B cell (primary cell): ENCODE results near the gene OPN1SW. TPM values are rescaled to one million over a fixed set of nuclear protein-coding genes. Genes with fewer than 3 reads are reported as not detected.

Experiments used
- ATAC-seq: fragments of 200-7000 bp; cut with Tn5 transposase; one replicate; pipeline ENCODE4 v1.10.0; 2021; ENCODE audit warnings: low read depth, mild to moderate bottlenecking, moderate number of reproducible peaks, moderate library complexity
- CTCF ChIA-PET: fragments of 350-600 bp; sonication (Branson Sonifier 250); formaldehyde crosslinking; loops from one replicate; lab custom pipeline; 2021; ENCODE audit warnings: antibody characterized with exemption, inconsistent platforms; lab: Charles Lee
- POLR2A ChIA-PET: fragments of 350-600 bp; sonication (Branson Sonifier 250); formaldehyde crosslinking; loops from one replicate; lab custom pipeline; 2021; ENCODE audit warnings: antibody characterized with exemption; lab: Charles Lee
- DNase-seq: peaks from one replicate; pipeline ENCODE4 v3.0.0; 2013
- H2AFZ ChIP-seq: 2 replicates; pipeline ENCODE4 v1.6.1; 2012; ENCODE audit warnings: mild to moderate bottlenecking, low read depth, low read length; ENCODE audit not compliant: insufficient read depth, poor library complexity, severe bottlenecking
- H3K27ac ChIP-seq, 2 donors: 1 replicate in 1 of 2; 2 replicates in 1 of 2; pipeline ENCODE4 v1.5.1; 2012 to 2013; ENCODE audit warnings: low read length in 2 of 2, mild to moderate bottlenecking in 2 of 2, moderate library complexity in 1 of 2
- H3K27me3 ChIP-seq, 4 experiments: fragments of 200-600 bp in 1 of 4; sonication (generic) in 1 of 4; replicated peaks in 1 of 4; 1 replicate in 2 of 4; 2 replicates in 2 of 4; pipeline versions ENCODE4 v1.6.1 to v1.7.0; 2013 to 2016; ENCODE audit warnings: low read length in 3 of 4, mild to moderate bottlenecking in 2 of 4, mixed read lengths in 1 of 4, moderate library complexity in 1 of 4; ENCODE audit not compliant: insufficient read depth in 4 of 4, control insufficient read depth in 3 of 4; ENCODE audit errors: control extremely low read depth in 1 of 4
- H3K36me3 ChIP-seq, 2 experiments: replicated peaks in 1 of 2; 1 replicate in 1 of 2; 2 replicates in 1 of 2; pipeline versions ENCODE4 v1.6.1 to v1.7.1; 2013; ENCODE audit warnings: low read length in 1 of 2; ENCODE audit not compliant: insufficient read depth in 2 of 2, control insufficient read depth in 1 of 2; ENCODE audit errors: control extremely low read depth in 1 of 2, extremely low read depth in 1 of 2
- H3K4me1 ChIP-seq, 2 donors: fragments of 200-600 bp in 1 of 2; sonication (generic) in 1 of 2; 1 replicate in 1 of 2; 2 replicates in 1 of 2; pipeline versions ENCODE4 v1.5.1 to v1.6.1; 2013 to 2017; ENCODE audit warnings: low read length in 2 of 2; ENCODE audit not compliant: control insufficient read depth in 2 of 2, insufficient read depth in 2 of 2
- H3K4me2 ChIP-seq: replicated peaks from 2 replicates; pipeline ENCODE3; 2012; ENCODE audit warnings: mild to moderate bottlenecking, low read depth, low read length; ENCODE audit not compliant: poor library complexity, severe bottlenecking
- H3K4me3 ChIP-seq, 5 experiments: fragments of 200-600 bp in 1 of 5; sonication (generic) in 1 of 5; 1 replicate in 3 of 5; 2 replicates in 2 of 5; pipeline versions ENCODE4 v1.5.1 to v1.7.0; 2011 to 2016; ENCODE audit warnings: low read length in 4 of 5, mild to moderate bottlenecking in 4 of 5, low read depth in 2 of 5, control low read depth in 1 of 5, moderate library complexity in 1 of 5; ENCODE audit not compliant: insufficient read depth in 1 of 5; ENCODE audit errors: control extremely low read depth in 1 of 5, extremely low read depth in 1 of 5
- H3K79me2 ChIP-seq: fragments of 200-600 bp; sonication (generic); one replicate; pipeline ENCODE4 v1.6.0; 2016; ENCODE audit warnings: low read length; ENCODE audit not compliant: control insufficient read depth, insufficient read depth
- H3K9ac ChIP-seq: fragments of 200-600 bp; sonication (generic); 2 replicates; pipeline ENCODE4 v1.6.1; 2017; ENCODE audit warnings: mild to moderate bottlenecking, low read length, moderate library complexity
- H3K9me3 ChIP-seq, 3 donors: one replicate each; pipeline versions ENCODE4 v1.6.1 to v1.7.1; 2013; ENCODE audit warnings: low read length in 2 of 3; ENCODE audit not compliant: control insufficient read depth in 2 of 3, insufficient read depth in 1 of 3; ENCODE audit errors: control extremely low read depth in 1 of 3
- H4K20me1 ChIP-seq: 2 replicates; pipeline ENCODE4 v1.6.0; 2012; ENCODE audit warnings: mild to moderate bottlenecking, low read length; ENCODE audit not compliant: insufficient read depth, control insufficient read depth, poor library complexity, severe bottlenecking
- H3K27ac Mint-ChIP-seq: one replicate; pipeline ENCODE4 v1.8.0; 2021; ENCODE audit warnings: mixed read lengths
- H3K27me3 Mint-ChIP-seq: one replicate; pipeline ENCODE4 v1.8.0; 2021; ENCODE audit warnings: mixed read lengths
- H3K4me1 Mint-ChIP-seq: one replicate; pipeline ENCODE4 v1.8.0; 2021; ENCODE audit warnings: mixed read lengths
- H3K4me3 Mint-ChIP-seq: one replicate; pipeline ENCODE4 v1.8.0; 2021; ENCODE audit warnings: mixed read lengths
- H3K9me3 Mint-ChIP-seq: one replicate; pipeline ENCODE4 v1.8.0; 2022; ENCODE audit warnings: mixed read lengths; ENCODE audit not compliant: insufficient read depth
- CTCF ChIP-seq: fragments of 200-600 bp; IDR thresholded peaks from one replicate; pipeline ENCODE4 v1.8.0; 2022; ENCODE audit warnings: antibody characterized with exemption, mild to moderate bottlenecking
- EZH2 ChIP-seq: IDR thresholded peaks from 2 replicates; pipeline ENCODE4 v1.6.1; 2012; ENCODE audit warnings: borderline replicate concordance, low read depth, mild to moderate bottlenecking, moderate library complexity, low read length; ENCODE audit not compliant: insufficient read depth, poor library complexity, severe bottlenecking
- WGBS: methylation state at CpG from one replicate; pipeline ENCODE4 v1.1.5; 2013; ENCODE audit warnings: missing lambda C conversion rate; ENCODE audit not compliant: insufficient coverage; 5-methylcytosine and 5-hydroxymethylcytosine counted together
- intact Hi-C: fragments of 100-400 bp; cut with micrococcal nuclease; formaldehyde crosslinking; loops from one replicate; pipeline ENCODE4 v1.10.0; 2022
- polyA plus RNA-seq: library from polyadenylated mRNA; depleted of rRNA; stranded (reverse); fragments of >200 nt; gene quantifications from 2 replicates; pipeline ENCODE4 v1.2.3, GENCODE V29; 2012
- total RNA-seq, 2 donors: library from RNA; stranded (reverse); fragments of 120-200 nt in 1 of 2; gene quantifications; 1 replicate in 1 of 2; 2 replicates in 1 of 2; pipeline versions ENCODE4 v1.2.3 to v1.2.4, GENCODE V29; 2013 to 2022

Gene OPN1SW
- total and polyA plus RNA-seq, 2 donors (not counting 1 experiment from before 2014, with no cell fraction given): not detected

GRCh38 chr7:128801003-128801402 lies 25.4 kb upstream of the OPN1SW start:
- H3K9me3 ChIP-seq: no peaks in the 10 kb centered on the region
- H3K4me3 Mint-ChIP-seq: no peak overlapping the region
- H2AFZ ChIP-seq: no peak overlapping the region
- no peak overlapping the region for H3K4me3 ChIP-seq
- H3K27me3 Mint-ChIP-seq: no peaks in the 10 kb centered on the region
- H3K79me2 ChIP-seq: no peaks in the 10 kb centered on the region
- TF ChIP-seq EZH2 (no peak), CTCF (no peak)
- H3K36me3 ChIP-seq: no peaks in the 10 kb centered on the region
- no peak overlapping the region for H3K27ac Mint-ChIP-seq
- ATAC-seq (no peak), DNase-seq (no peak)
- H3K9ac ChIP-seq: no peak overlapping the region
- H3K9me3 Mint-ChIP-seq: no peaks in the 10 kb centered on the region
- no peaks in the 10 kb centered on the region for H3K4me1 Mint-ChIP-seq
- intact Hi-C loops: no loop called here
- H3K27ac ChIP-seq: no peak overlapping the region
- WGBS: 98% methylated on average over 7 of the region's 9 CpGs
- H3K4me1 ChIP-seq: no peaks in the 10 kb centered on the region
- H3K27me3 ChIP-seq: no peaks in the 10 kb centered on the region
- no peaks in the 10 kb centered on the region for H4K20me1 ChIP-seq
- ChIA-PET POLR2A (no interaction called here), CTCF (no interaction called here)
- no peak overlapping the region for H3K4me2 ChIP-seq

GRCh38 chr7:128800567-128800966 lies 25.0 kb upstream of the OPN1SW start:
- Mint-ChIP-seq H3K4me3 (no peak overlapping the region), H3K27ac (no peak overlapping the region), H3K4me1 (no peaks in the 10 kb centered on the region), H3K9me3 (no peaks in the 10 kb centered on the region), H3K27me3 (no peaks in the 10 kb centered on the region)
- ChIA-PET POLR2A (no interaction called here), CTCF (no interaction called here)
- TF ChIP-seq EZH2 (no peak), CTCF (no peak)
- H3K27me3 ChIP-seq: no peaks in the 10 kb centered on the region
- WGBS: no CpG with 5 or more reads among the region's 3 CpGs
- no peaks in the 10 kb centered on the region for H3K4me1 ChIP-seq
- intact Hi-C loops: no loop called here
- H3K4me2 ChIP-seq: no peak overlapping the region
- no peaks in the 10 kb centered on the region for H3K79me2 ChIP-seq
- DNase-seq (no peak), ATAC-seq (no peak)
- H2AFZ ChIP-seq: no peak overlapping the region
- no peak overlapping the region for H3K4me3 ChIP-seq
- H3K36me3 ChIP-seq: no peaks in the 10 kb centered on the region
- no peaks in the 10 kb centered on the region for H3K9me3 ChIP-seq
- no peaks in the 10 kb centered on the region for H4K20me1 ChIP-seq
- no peak overlapping the region for H3K27ac ChIP-seq
- H3K9ac ChIP-seq: no peak overlapping the region
